ENCODE results near the gene HSD3B7.
A peak's percentile ranks its signal among the peaks of the same experiment; 100 is the strongest.
"Not testable (repeated sequence)": the region's sequence is repeated elsewhere in the genome, so short reads cannot be mapped to it uniquely, and the experiment has no call there.

Gene HSD3B7

DNA sequence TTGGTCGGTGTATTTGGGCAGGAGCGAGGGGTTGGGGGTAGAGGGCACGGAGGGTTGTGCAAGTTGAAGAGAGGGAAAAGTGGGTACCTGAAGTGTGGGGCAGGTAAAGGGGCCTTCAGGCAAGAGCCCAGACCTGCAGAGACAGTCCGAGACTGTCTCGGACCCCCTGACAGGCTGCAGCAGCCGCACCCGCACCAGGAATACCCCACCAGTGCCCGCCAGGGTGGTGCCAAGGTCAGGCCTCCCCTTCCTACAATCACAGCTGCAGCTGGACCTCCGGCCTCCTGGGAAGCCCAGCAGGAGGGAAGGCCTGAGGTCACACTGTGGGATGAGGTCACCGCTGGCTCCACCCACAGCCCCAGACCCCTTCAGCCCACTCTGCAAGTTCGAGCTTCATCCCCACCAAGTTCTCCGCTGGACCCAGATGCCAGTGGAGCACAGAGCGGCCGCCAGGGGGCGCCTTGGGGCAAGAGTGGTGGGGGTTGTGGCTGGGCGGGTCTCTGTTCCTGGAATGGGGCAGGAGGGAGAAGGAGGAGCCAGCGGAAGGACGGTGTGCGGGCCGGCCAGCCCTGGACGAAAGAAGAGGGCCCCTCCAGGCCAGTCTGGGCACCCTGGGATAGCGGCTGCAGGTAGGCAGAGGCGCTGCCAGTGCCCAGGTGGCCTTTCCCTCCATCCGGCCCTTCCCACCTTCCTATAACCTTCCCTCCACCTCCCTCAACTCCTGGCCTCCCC, at the start of gene HSD3B7:
HSD3B7 (plus strand) TSS at position 539 of the 732 bp plus-strand sequence. CDS start 452 bp downstream, outside the sequence.
- Histone ChIP-seq H3K27me3 (ENCODE audit: insufficient read depth, low read length, poor library complexity) (no peaks in the 10 kb centered on the region), H3K4me2 (ENCODE audit: insufficient read depth, low read length) (no peak within 1 kb of the TSS), H3K79me2 (ENCODE audit: insufficient read depth, low read length) (no peaks in the 10 kb centered on the region), H4K20me1 (ENCODE audit: insufficient read depth, low read length) (peaks cover 4% of the 10 kb centered on the region; the same call in 1 of the 2 replicates), H3K9ac (ENCODE audit: low read depth, low read length) (no peak within 1 kb of the TSS), H3K36me3 (ENCODE audit: insufficient read depth, low read length) (peaks cover 59% of the 10 kb centered on the region), H3K4me1 (ENCODE audit: insufficient read depth, low read length) (no peaks in the 10 kb centered on the region), H2AFZ (ENCODE audit: low read depth, low read length) (no peak within 1 kb of the TSS), H3K4me3 (ENCODE audit: low read depth in 1 of 2, low read length in 2 of 2) (no peak within 1 kb of the TSS), H3K27ac (ENCODE audit: low read length) (no peak within 1 kb of the TSS), H3K9me3 (ENCODE audit: insufficient read depth, low read length, severe bottlenecking) (no peaks in the 10 kb centered on the region)
- ATAC-seq (ENCODE audit: insufficient read depth, low read depth) (peak; percentile 85), DNase-seq (peak; percentile 79)
- no peak for TF ChIP-seq EZH2 (IDR thresholded peaks at IDR 0.05; ENCODE audit: borderline replicate concordance, low read depth, low read length, severe bottlenecking)
- TF ChIP-seq, protein P1, sequence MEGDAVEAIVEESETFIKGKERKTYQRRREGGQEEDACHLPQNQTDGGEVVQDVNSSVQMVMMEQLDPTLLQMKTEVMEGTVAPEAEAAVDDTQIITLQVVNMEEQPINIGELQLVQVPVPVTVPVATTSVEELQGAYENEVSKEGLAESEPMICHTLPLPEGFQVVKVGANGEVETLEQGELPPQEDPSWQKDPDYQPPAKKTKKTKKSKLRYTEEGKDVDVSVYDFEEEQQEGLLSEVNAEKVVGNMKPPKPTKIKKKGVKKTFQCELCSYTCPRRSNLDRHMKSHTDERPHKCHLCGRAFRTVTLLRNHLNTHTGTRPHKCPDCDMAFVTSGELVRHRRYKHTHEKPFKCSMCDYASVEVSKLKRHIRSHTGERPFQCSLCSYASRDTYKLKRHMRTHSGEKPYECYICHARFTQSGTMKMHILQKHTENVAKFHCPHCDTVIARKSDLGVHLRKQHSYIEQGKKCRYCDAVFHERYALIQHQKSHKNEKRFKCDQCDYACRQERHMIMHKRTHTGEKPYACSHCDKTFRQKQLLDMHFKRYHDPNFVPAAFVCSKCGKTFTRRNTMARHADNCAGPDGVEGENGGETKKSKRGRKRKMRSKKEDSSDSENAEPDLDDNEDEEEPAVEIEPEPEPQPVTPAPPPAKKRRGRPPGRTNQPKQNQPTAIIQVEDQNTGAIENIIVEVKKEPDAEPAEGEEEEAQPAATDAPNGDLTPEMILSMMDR (IDR thresholded peaks at IDR 0.05; ENCODE audit: borderline replicate concordance, extremely low read depth, low read length, poor library complexity, severe bottlenecking) = peak; percentile 95

DNA sequence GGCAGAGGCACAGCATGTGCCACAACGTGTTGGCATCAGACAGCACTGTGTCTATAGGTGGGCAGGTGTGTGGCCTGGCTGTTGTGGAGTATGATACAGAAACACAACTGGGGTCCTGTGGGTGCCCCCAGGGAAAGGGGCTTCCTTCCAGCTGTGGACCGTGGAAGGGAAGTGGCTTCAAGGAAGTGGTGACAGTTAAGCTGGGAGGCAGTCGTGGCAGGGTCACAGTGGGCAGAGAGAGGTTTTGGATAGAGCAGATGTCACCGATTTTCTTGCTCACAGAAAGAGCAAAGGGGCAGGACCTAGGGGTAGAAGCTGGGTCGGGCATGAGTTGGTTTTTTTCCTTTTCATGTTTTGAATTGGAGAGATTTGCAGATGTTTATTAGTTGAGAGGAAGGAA, 47.3 kb upstream of the HSD3B7 start:
- Histone ChIP-seq H3K36me3 (ENCODE audit: insufficient read depth, low read length) (peaks cover 69% of the 10 kb centered on the region), H3K79me2 (ENCODE audit: insufficient read depth, low read length) (peaks cover 13% of the 10 kb centered on the region; the same call in 1 of the 2 replicates), H2AFZ (ENCODE audit: low read depth, low read length) (no peak overlapping the region), H3K9ac (ENCODE audit: low read depth, low read length) (peak overlapping the region; percentile 12; the same call in 1 of the 2 replicates), H3K9me3 (ENCODE audit: insufficient read depth, low read length, severe bottlenecking) (no peaks in the 10 kb centered on the region), H3K4me3 (ENCODE audit: low read depth in 1 of 2, low read length in 2 of 2) (no peak overlapping the region), H3K4me1 (ENCODE audit: insufficient read depth, low read length) (peaks cover 16% of the 10 kb centered on the region), H4K20me1 (ENCODE audit: insufficient read depth, low read length) (peaks cover 34% of the 10 kb centered on the region), H3K27me3 (ENCODE audit: insufficient read depth, low read length, poor library complexity) (no peaks in the 10 kb centered on the region), H3K27ac (ENCODE audit: low read length) (peak overlapping the region; percentile 71), H3K4me2 (ENCODE audit: insufficient read depth, low read length) (no peak overlapping the region)
- DNase-seq = peak; percentile 74
- peak; percentile 75 for ATAC-seq (ENCODE audit: insufficient read depth, low read depth)
- TF ChIP-seq EZH2 (IDR thresholded peaks at IDR 0.05; ENCODE audit: borderline replicate concordance, low read depth, low read length, severe bottlenecking) = no peak
- TF ChIP-seq, protein P1 (IDR thresholded peaks at IDR 0.05; ENCODE audit: borderline replicate concordance, extremely low read depth, low read length, poor library complexity, severe bottlenecking) = no peak

DNA sequence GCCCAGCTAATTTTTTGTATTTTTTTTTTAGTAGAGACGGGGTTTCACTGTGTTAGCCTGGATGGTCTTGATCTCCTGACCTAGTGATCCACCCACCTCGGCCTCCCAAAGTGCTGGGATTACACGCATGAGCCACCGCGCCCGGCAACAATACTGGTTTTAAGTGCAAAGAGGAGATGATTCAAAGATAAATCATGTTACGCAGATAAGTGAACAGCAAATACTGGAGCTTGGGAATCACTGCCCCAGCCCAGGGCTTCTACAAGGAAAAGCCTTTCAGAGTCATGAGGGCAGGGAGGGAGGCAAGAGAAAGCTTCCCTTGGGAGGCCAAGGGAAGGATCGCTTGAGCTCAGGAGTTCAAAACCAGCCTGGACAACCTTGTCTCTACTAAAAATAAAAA, 45.4 kb upstream of the HSD3B7 start:
- H3K9ac ChIP-seq (ENCODE audit: low read depth, low read length); H3K27me3 ChIP-seq (ENCODE audit: insufficient read depth, low read length, poor library complexity); H3K9me3 ChIP-seq (ENCODE audit: insufficient read depth, low read length, severe bottlenecking); H3K4me3 ChIP-seq (ENCODE audit: low read depth in 1 of 2, low read length in 2 of 2); H3K4me2 ChIP-seq (ENCODE audit: insufficient read depth, low read length); H3K27ac ChIP-seq (ENCODE audit: low read length); DNase-seq; H2AFZ ChIP-seq (ENCODE audit: low read depth, low read length); ATAC-seq (ENCODE audit: insufficient read depth, low read depth): not testable (repeated sequence)
- Histone ChIP-seq H3K36me3 (ENCODE audit: insufficient read depth, low read length) (peaks cover 75% of the 10 kb centered on the region), H3K79me2 (ENCODE audit: insufficient read depth, low read length) (peaks cover 13% of the 10 kb centered on the region; the same call in 1 of the 2 replicates), H3K4me1 (ENCODE audit: insufficient read depth, low read length) (peaks cover 16% of the 10 kb centered on the region), H4K20me1 (ENCODE audit: insufficient read depth, low read length) (peaks cover 34% of the 10 kb centered on the region)

DNA sequence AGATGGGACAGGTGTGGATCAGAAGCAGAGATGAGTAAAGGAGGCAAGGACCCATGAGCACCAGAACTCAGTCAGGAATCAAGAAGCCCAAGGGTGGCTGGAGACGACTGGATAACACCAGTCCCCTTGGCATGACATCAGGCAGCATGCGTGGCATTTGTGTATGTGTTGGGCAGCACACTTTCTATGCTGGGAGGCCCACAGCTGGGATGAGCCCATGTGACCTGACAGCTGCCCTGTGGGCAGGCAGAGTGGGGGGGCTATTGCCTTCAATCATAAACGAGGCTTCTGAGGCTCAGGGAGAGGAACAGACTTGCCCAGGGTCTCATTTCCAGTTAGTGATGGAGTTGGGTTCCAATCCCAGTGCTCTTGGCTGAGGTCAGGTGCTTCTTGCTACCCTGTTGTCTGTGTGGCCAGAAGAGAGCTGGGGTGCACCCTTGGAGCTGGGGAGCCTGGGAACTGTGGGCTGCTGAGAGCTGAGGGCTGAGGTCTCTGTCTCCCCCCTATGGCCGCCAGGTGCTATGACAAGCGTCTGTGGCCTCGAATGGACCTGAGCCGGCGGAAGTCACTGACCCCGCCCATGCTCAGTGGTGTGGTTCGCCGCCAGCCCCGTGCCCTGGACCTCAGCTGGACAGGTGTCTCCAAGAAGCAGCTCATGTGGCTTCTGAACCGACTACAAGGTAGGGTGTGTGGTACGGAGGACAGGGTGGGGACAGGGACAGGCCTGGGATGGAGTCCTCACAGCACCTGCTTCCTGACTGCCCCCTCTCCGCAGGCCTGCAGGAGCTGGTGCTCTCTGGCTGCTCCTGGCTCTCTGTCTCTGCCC, 43.2 kb upstream of the HSD3B7 start:
- H3K4me3 ChIP-seq (ENCODE audit: low read depth in 1 of 2, low read length in 2 of 2) = no peak overlapping the region
- no peaks in the 10 kb centered on the region for H3K27me3 ChIP-seq (ENCODE audit: insufficient read depth, low read length, poor library complexity)
- no peak overlapping the region for H3K27ac ChIP-seq (ENCODE audit: low read length)
- H3K4me2 ChIP-seq (ENCODE audit: insufficient read depth, low read length) = no peak overlapping the region
- H3K4me1 ChIP-seq (ENCODE audit: insufficient read depth, low read length) = peaks cover 16% of the 10 kb centered on the region
- DNase-seq (peak; percentile 58), ATAC-seq (ENCODE audit: insufficient read depth, low read depth) (peak; percentile 69)
- no peak overlapping the region for H2AFZ ChIP-seq (ENCODE audit: low read depth, low read length)
- no peak overlapping the region for H3K9ac ChIP-seq (ENCODE audit: low read depth, low read length)
- no peak for TF ChIP-seq EZH2 (IDR thresholded peaks at IDR 0.05; ENCODE audit: borderline replicate concordance, low read depth, low read length, severe bottlenecking)
- TF ChIP-seq, protein P1 (IDR thresholded peaks at IDR 0.05; ENCODE audit: borderline replicate concordance, extremely low read depth, low read length, poor library complexity, severe bottlenecking) = peak; percentile 83
- peaks cover 77% of the 10 kb centered on the region for H3K36me3 ChIP-seq (ENCODE audit: insufficient read depth, low read length)
- no peaks in the 10 kb centered on the region for H3K9me3 ChIP-seq (ENCODE audit: insufficient read depth, low read length, severe bottlenecking)
- peaks cover 6% of the 10 kb centered on the region; the same call in 1 of the 2 replicates for H3K79me2 ChIP-seq (ENCODE audit: insufficient read depth, low read length)
- H4K20me1 ChIP-seq (ENCODE audit: insufficient read depth, low read length) = peaks cover 22% of the 10 kb centered on the region
